B cell (primary cell): Measurements from ENCODE around the gene KRT73. TPM values are rescaled to one million over a fixed set of nuclear protein-coding genes. Genes with fewer than 3 reads are reported as not detected.

Experiments
- ATAC-seq: fragments of 200-7000 bp; cut with Tn5 transposase; one replicate; pipeline ENCODE4 v1.10.0; 2021; ENCODE audit warnings: low read depth, mild to moderate bottlenecking, moderate number of reproducible peaks, moderate library complexity
- CTCF ChIA-PET: fragments of 350-600 bp; sonication (Branson Sonifier 250); formaldehyde crosslinking; loops from one replicate; lab custom pipeline; 2021; ENCODE audit warnings: antibody characterized with exemption, inconsistent platforms; lab: Charles Lee
- POLR2A ChIA-PET: fragments of 350-600 bp; sonication (Branson Sonifier 250); formaldehyde crosslinking; loops from one replicate; lab custom pipeline; 2021; ENCODE audit warnings: antibody characterized with exemption; lab: Charles Lee
- DNase-seq: peaks from one replicate; pipeline ENCODE4 v3.0.0; 2013
- H2AFZ ChIP-seq: 2 replicates; pipeline ENCODE4 v1.6.1; 2012; ENCODE audit warnings: mild to moderate bottlenecking, low read depth, low read length; ENCODE audit not compliant: insufficient read depth, poor library complexity, severe bottlenecking
- H3K27ac ChIP-seq, 2 donors: 1 replicate in 1 of 2; 2 replicates in 1 of 2; pipeline ENCODE4 v1.5.1; 2012 to 2013; ENCODE audit warnings: low read length in 2 of 2, mild to moderate bottlenecking in 2 of 2, moderate library complexity in 1 of 2
- H3K27me3 ChIP-seq, 4 experiments: fragments of 200-600 bp in 1 of 4; sonication (generic) in 1 of 4; replicated peaks in 1 of 4; 1 replicate in 2 of 4; 2 replicates in 2 of 4; pipeline versions ENCODE4 v1.6.1 to v1.7.0; 2013 to 2016; ENCODE audit warnings: low read length in 3 of 4, mild to moderate bottlenecking in 2 of 4, mixed read lengths in 1 of 4, moderate library complexity in 1 of 4; ENCODE audit not compliant: insufficient read depth in 4 of 4, control insufficient read depth in 3 of 4; ENCODE audit errors: control extremely low read depth in 1 of 4
- H3K36me3 ChIP-seq, 2 experiments: replicated peaks in 1 of 2; 1 replicate in 1 of 2; 2 replicates in 1 of 2; pipeline versions ENCODE4 v1.6.1 to v1.7.1; 2013; ENCODE audit warnings: low read length in 1 of 2; ENCODE audit not compliant: insufficient read depth in 2 of 2, control insufficient read depth in 1 of 2; ENCODE audit errors: control extremely low read depth in 1 of 2, extremely low read depth in 1 of 2
- H3K4me1 ChIP-seq, 2 donors: fragments of 200-600 bp in 1 of 2; sonication (generic) in 1 of 2; 1 replicate in 1 of 2; 2 replicates in 1 of 2; pipeline versions ENCODE4 v1.5.1 to v1.6.1; 2013 to 2017; ENCODE audit warnings: low read length in 2 of 2; ENCODE audit not compliant: control insufficient read depth in 2 of 2, insufficient read depth in 2 of 2
- H3K4me2 ChIP-seq: replicated peaks from 2 replicates; pipeline ENCODE3; 2012; ENCODE audit warnings: mild to moderate bottlenecking, low read depth, low read length; ENCODE audit not compliant: poor library complexity, severe bottlenecking
- H3K4me3 ChIP-seq, 5 experiments: fragments of 200-600 bp in 1 of 5; sonication (generic) in 1 of 5; 1 replicate in 3 of 5; 2 replicates in 2 of 5; pipeline versions ENCODE4 v1.5.1 to v1.7.0; 2011 to 2016; ENCODE audit warnings: low read length in 4 of 5, mild to moderate bottlenecking in 4 of 5, low read depth in 2 of 5, control low read depth in 1 of 5, moderate library complexity in 1 of 5; ENCODE audit not compliant: insufficient read depth in 1 of 5; ENCODE audit errors: control extremely low read depth in 1 of 5, extremely low read depth in 1 of 5
- H3K79me2 ChIP-seq: fragments of 200-600 bp; sonication (generic); one replicate; pipeline ENCODE4 v1.6.0; 2016; ENCODE audit warnings: low read length; ENCODE audit not compliant: control insufficient read depth, insufficient read depth
- H3K9ac ChIP-seq: fragments of 200-600 bp; sonication (generic); 2 replicates; pipeline ENCODE4 v1.6.1; 2017; ENCODE audit warnings: mild to moderate bottlenecking, low read length, moderate library complexity
- H3K9me3 ChIP-seq, 3 donors: one replicate each; pipeline versions ENCODE4 v1.6.1 to v1.7.1; 2013; ENCODE audit warnings: low read length in 2 of 3; ENCODE audit not compliant: control insufficient read depth in 2 of 3, insufficient read depth in 1 of 3; ENCODE audit errors: control extremely low read depth in 1 of 3
- H4K20me1 ChIP-seq: 2 replicates; pipeline ENCODE4 v1.6.0; 2012; ENCODE audit warnings: mild to moderate bottlenecking, low read length; ENCODE audit not compliant: insufficient read depth, control insufficient read depth, poor library complexity, severe bottlenecking
- H3K27ac Mint-ChIP-seq: one replicate; pipeline ENCODE4 v1.8.0; 2021; ENCODE audit warnings: mixed read lengths
- H3K27me3 Mint-ChIP-seq: one replicate; pipeline ENCODE4 v1.8.0; 2021; ENCODE audit warnings: mixed read lengths
- H3K4me1 Mint-ChIP-seq: one replicate; pipeline ENCODE4 v1.8.0; 2021; ENCODE audit warnings: mixed read lengths
- H3K4me3 Mint-ChIP-seq: one replicate; pipeline ENCODE4 v1.8.0; 2021; ENCODE audit warnings: mixed read lengths
- H3K9me3 Mint-ChIP-seq: one replicate; pipeline ENCODE4 v1.8.0; 2022; ENCODE audit warnings: mixed read lengths; ENCODE audit not compliant: insufficient read depth
- EZH2 ChIP-seq: IDR thresholded peaks from 2 replicates; pipeline ENCODE4 v1.6.1; 2012; ENCODE audit warnings: borderline replicate concordance, low read depth, mild to moderate bottlenecking, moderate library complexity, low read length; ENCODE audit not compliant: insufficient read depth, poor library complexity, severe bottlenecking
- WGBS: methylation state at CpG from one replicate; pipeline ENCODE4 v1.1.5; 2013; ENCODE audit warnings: missing lambda C conversion rate; ENCODE audit not compliant: insufficient coverage; 5-methylcytosine and 5-hydroxymethylcytosine counted together
- intact Hi-C: fragments of 100-400 bp; cut with micrococcal nuclease; formaldehyde crosslinking; loops from one replicate; pipeline ENCODE4 v1.10.0; 2022
- polyA plus RNA-seq: library from polyadenylated mRNA; depleted of rRNA; stranded (reverse); fragments of >200 nt; gene quantifications from 2 replicates; pipeline ENCODE4 v1.2.3, GENCODE V29; 2012
- total RNA-seq, 2 donors: library from RNA; stranded (reverse); fragments of 120-200 nt in 1 of 2; gene quantifications; 1 replicate in 1 of 2; 2 replicates in 1 of 2; pipeline versions ENCODE4 v1.2.3 to v1.2.4, GENCODE V29; 2013 to 2022
- TF ChIP-seq, protein P1 (sequence below): fragments of 200-600 bp; IDR thresholded peaks from one replicate; pipeline ENCODE4 v1.8.0; 2022; ENCODE audit warnings: antibody characterized with exemption, mild to moderate bottlenecking

The KRT73 gene
- total and polyA plus RNA-seq, 2 donors (not counting 1 experiment from before 2014, with no cell fraction given), result 0.07 TPM; not detected in 1

DNA sequence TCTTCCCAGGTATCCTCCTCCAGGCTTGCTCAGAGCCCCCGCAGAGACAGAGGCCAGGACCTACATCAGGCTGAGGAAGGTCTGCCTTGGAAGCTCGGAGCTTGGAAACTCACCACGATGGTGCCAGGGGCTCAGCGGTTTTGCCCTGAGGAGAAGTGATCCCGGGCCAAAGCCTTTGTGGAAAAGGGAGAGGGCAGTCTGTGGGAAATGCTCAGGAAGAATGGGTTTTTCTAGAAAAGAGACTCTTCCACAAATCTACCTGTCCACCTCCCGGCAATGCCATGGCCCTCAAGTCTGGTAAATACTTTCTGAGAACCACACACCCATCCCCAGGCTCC is 25.7 kb upstream of the KRT73 start:
- ATAC-seq (no peak), DNase-seq (no peak)
- no peak overlapping the region for H2AFZ ChIP-seq
- no peak overlapping the region for H3K27ac Mint-ChIP-seq
- intact Hi-C loops, result no loop called here
- no peak overlapping the region for H3K4me3 ChIP-seq
- H3K4me3 Mint-ChIP-seq, result no peak overlapping the region
- H3K9me3 Mint-ChIP-seq, result peaks cover 2% of the 10 kb centered on the region
- no peaks in the 10 kb centered on the region for H3K36me3 ChIP-seq
- POLR2A ChIA-PET, result no interaction called here
- H3K79me2 ChIP-seq, result no peaks in the 10 kb centered on the region
- WGBS, result 88% methylated on average over 5 of the region's 6 CpGs
- CTCF ChIA-PET, result no interaction called here
- H3K27me3 ChIP-seq, result peaks cover 0 to 4% (median 0%) of the 10 kb centered on the region in 4 experiments
- no peaks in the 10 kb centered on the region for H3K4me1 ChIP-seq
- H3K9ac ChIP-seq, result no peak overlapping the region
- peaks cover 16% of the 10 kb centered on the region for H3K27me3 Mint-ChIP-seq
- no peak overlapping the region for H3K27ac ChIP-seq
- H3K4me1 Mint-ChIP-seq, result no peaks in the 10 kb centered on the region
- no peaks in the 10 kb centered on the region for H4K20me1 ChIP-seq
- H3K4me2 ChIP-seq, result no peak overlapping the region
- TF ChIP-seq, protein P1, sequence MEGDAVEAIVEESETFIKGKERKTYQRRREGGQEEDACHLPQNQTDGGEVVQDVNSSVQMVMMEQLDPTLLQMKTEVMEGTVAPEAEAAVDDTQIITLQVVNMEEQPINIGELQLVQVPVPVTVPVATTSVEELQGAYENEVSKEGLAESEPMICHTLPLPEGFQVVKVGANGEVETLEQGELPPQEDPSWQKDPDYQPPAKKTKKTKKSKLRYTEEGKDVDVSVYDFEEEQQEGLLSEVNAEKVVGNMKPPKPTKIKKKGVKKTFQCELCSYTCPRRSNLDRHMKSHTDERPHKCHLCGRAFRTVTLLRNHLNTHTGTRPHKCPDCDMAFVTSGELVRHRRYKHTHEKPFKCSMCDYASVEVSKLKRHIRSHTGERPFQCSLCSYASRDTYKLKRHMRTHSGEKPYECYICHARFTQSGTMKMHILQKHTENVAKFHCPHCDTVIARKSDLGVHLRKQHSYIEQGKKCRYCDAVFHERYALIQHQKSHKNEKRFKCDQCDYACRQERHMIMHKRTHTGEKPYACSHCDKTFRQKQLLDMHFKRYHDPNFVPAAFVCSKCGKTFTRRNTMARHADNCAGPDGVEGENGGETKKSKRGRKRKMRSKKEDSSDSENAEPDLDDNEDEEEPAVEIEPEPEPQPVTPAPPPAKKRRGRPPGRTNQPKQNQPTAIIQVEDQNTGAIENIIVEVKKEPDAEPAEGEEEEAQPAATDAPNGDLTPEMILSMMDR, result no peak
- TF ChIP-seq EZH2, result no peak
- peaks cover 0 to 4% (median 0%) of the 10 kb centered on the region in 3 donors for H3K9me3 ChIP-seq

DNA sequence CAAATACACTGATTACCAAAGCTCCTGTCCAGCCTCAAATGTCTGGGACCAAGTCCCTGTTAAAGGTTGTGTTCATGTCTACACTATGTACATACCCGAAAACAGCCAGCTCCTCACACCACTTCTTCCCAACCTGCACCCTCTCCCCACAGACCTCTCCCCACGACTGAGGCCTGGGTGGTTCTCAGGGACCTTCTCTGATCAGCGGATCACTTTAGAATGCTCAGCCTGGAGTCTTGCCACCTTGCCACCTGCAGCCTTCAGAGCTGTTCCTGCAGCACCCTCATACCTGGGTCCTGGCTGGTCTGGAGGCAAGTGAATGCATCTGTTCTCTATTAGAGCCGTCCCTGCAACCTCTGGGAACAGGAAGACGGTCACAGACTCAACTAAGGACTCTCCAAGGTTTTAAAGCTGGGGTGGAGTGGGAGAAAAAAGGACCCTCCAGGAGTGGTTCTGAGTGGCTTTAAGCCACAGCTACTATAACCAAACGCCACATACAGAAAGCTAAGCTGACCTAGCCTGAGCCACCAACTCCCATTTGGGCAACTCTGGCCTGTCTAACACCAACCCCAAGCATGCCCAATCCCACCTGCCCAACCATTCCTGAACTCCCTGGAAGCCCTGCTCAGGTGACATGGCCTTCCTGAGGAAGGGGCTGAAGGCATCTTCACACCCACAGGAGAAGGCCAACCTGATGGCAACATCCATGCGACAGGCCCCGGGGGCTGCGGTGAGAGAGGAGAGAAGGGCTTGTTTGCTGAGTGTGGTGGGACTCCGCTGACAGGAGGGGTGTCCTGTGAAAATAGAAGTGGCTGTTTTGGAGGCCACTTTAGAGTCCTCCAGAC is 25.1 kb upstream of the KRT73 start:
- TF ChIP-seq, protein P1, result no peak
- TF ChIP-seq EZH2, result no peak
- H3K79me2 ChIP-seq, result no peaks in the 10 kb centered on the region
- H3K27ac Mint-ChIP-seq, result no peak overlapping the region
- H3K4me2 ChIP-seq, result no peak overlapping the region
- no peaks in the 10 kb centered on the region for H3K4me1 Mint-ChIP-seq
- no peaks in the 10 kb centered on the region for H4K20me1 ChIP-seq
- CTCF ChIA-PET, result no interaction called here
- H3K4me1 ChIP-seq, result no peaks in the 10 kb centered on the region
- peaks cover 2% of the 10 kb centered on the region for H3K9me3 Mint-ChIP-seq
- H2AFZ ChIP-seq, result no peak overlapping the region
- ATAC-seq (no peak), DNase-seq (no peak)
- no peak overlapping the region for H3K4me3 Mint-ChIP-seq
- no peak overlapping the region for H3K9ac ChIP-seq
- peaks cover 16% of the 10 kb centered on the region for H3K27me3 Mint-ChIP-seq
- 67% methylated on average over 6 of the region's 10 CpGs for WGBS
- POLR2A ChIA-PET, result no interaction called here
- H3K27me3 ChIP-seq, result peaks cover 0 to 4% (median 0%) of the 10 kb centered on the region in 4 experiments
- no peaks in the 10 kb centered on the region for H3K36me3 ChIP-seq
- intact Hi-C loops, result no loop called here
- no peak overlapping the region for H3K27ac ChIP-seq
- H3K4me3 ChIP-seq, result no peak overlapping the region
- peaks cover 0 to 4% (median 0%) of the 10 kb centered on the region in 3 donors for H3K9me3 ChIP-seq
